Ishikawa (cell line): ENCODE data around the gene DYNLRB1.

Experiments
- CEBPB ChIP-seq: IDR thresholded peaks from 2 replicates; pipeline ENCODE4 v1.6.1; 2012
- CREB1 ChIP-seq: IDR thresholded peaks from 2 replicates; pipeline ENCODE4 v1.6.1; 2012; ENCODE audit warnings: low read depth
- EGR1 ChIP-seq: IDR thresholded peaks from 2 replicates; pipeline ENCODE4 v1.6.1; 2012
- EP300 ChIP-seq: IDR thresholded peaks from 2 replicates; pipeline ENCODE4 v1.6.1; 2012; ENCODE audit warnings: borderline replicate concordance
- FOXM1 ChIP-seq: IDR thresholded peaks from 2 replicates; pipeline ENCODE4 v1.6.1; 2012; ENCODE audit warnings: low read depth, borderline replicate concordance
- MAX ChIP-seq: IDR thresholded peaks from 2 replicates; pipeline ENCODE4 v1.6.1; 2012
- NFIC ChIP-seq: IDR thresholded peaks from 2 replicates; pipeline ENCODE4 v1.6.1; 2012
- RAD21 ChIP-seq: IDR thresholded peaks from 2 replicates; pipeline ENCODE4 v1.6.1; 2012; ENCODE audit warnings: low read depth
- TAF1 ChIP-seq: IDR thresholded peaks from 2 replicates; pipeline ENCODE4 v1.6.1; 2012; ENCODE audit warnings: low read depth, mild to moderate bottlenecking
- TCF12 ChIP-seq: IDR thresholded peaks from 2 replicates; pipeline ENCODE4 v1.6.1; 2012; ENCODE audit warnings: low read depth
- TEAD4 ChIP-seq: IDR thresholded peaks from 2 replicates; pipeline ENCODE4 v1.6.1; 2012
- USF1 ChIP-seq: IDR thresholded peaks from 2 replicates; pipeline ENCODE4 v1.6.1; 2012
- YY1 ChIP-seq: IDR thresholded peaks from 2 replicates; pipeline ENCODE4 v1.6.1; 2012; ENCODE audit warnings: low read depth
- ZBTB7A ChIP-seq: IDR thresholded peaks from 2 replicates; pipeline ENCODE4 v1.6.1; 2012; ENCODE audit warnings: low read depth
- TF ChIP-seq, protein P1 (sequence below): IDR thresholded peaks from 2 replicates; pipeline ENCODE4 v1.6.1; 2012; ENCODE audit warnings: low read depth, mild to moderate bottlenecking

The DYNLRB1 gene

DNA sequence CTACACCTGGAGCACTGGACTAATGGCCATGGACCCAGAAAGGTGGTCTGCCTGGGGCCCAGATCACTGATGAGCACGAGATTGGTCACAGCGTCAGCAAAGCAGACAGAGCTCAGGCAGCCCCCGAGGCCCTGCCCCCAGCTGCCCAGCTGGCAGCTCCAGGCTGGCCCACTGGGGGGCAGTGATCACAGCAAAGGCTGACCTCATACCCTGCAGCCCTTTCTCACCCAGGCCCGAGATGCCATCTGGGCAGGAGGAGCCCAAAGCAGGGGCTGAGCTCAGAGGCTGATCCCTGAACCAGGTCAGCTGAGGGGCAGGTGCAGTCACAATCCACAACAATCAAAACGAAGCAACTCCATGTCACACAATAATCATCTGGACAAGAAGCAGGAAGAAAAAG lies 46.4 kb downstream of the DYNLRB1 start:
- TF ChIP-seq CREB1 (no peak), FOXM1 (no peak), EP300 (no peak), TAF1 (no peak), NFIC (no peak), RAD21 (peak; percentile 41; the same call in 1 of the 2 replicates), CEBPB (no peak)

DNA sequence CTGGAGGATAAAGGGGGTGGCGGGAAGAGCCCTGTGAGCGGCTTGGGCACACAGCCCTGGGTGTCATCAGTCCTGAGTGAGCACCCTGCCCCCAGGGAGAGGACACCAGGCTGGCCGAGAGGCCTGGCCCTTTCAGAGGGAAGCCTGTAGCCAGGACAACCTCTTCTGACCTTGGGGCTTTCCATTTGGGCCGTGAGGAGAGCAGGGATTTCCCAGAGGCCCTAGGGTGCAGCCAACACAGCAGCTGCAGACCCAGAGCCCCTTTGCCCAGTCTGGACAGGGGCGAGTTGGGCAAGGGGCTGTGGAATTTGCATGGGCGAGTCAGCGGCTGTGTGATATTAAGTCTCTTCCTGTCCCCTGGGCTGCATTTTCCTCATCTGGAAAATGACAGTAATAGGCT lies 48.6 kb downstream of the DYNLRB1 start:
- TF ChIP-seq, protein P1, sequence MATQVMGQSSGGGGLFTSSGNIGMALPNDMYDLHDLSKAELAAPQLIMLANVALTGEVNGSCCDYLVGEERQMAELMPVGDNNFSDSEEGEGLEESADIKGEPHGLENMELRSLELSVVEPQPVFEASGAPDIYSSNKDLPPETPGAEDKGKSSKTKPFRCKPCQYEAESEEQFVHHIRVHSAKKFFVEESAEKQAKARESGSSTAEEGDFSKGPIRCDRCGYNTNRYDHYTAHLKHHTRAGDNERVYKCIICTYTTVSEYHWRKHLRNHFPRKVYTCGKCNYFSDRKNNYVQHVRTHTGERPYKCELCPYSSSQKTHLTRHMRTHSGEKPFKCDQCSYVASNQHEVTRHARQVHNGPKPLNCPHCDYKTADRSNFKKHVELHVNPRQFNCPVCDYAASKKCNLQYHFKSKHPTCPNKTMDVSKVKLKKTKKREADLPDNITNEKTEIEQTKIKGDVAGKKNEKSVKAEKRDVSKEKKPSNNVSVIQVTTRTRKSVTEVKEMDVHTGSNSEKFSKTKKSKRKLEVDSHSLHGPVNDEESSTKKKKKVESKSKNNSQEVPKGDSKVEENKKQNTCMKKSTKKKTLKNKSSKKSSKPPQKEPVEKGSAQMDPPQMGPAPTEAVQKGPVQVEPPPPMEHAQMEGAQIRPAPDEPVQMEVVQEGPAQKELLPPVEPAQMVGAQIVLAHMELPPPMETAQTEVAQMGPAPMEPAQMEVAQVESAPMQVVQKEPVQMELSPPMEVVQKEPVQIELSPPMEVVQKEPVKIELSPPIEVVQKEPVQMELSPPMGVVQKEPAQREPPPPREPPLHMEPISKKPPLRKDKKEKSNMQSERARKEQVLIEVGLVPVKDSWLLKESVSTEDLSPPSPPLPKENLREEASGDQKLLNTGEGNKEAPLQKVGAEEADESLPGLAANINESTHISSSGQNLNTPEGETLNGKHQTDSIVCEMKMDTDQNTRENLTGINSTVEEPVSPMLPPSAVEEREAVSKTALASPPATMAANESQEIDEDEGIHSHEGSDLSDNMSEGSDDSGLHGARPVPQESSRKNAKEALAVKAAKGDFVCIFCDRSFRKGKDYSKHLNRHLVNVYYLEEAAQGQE: no peak
- TF ChIP-seq EGR1: no peak
- no peak for TF ChIP-seq FOXM1
- no peak for TF ChIP-seq RAD21

DNA sequence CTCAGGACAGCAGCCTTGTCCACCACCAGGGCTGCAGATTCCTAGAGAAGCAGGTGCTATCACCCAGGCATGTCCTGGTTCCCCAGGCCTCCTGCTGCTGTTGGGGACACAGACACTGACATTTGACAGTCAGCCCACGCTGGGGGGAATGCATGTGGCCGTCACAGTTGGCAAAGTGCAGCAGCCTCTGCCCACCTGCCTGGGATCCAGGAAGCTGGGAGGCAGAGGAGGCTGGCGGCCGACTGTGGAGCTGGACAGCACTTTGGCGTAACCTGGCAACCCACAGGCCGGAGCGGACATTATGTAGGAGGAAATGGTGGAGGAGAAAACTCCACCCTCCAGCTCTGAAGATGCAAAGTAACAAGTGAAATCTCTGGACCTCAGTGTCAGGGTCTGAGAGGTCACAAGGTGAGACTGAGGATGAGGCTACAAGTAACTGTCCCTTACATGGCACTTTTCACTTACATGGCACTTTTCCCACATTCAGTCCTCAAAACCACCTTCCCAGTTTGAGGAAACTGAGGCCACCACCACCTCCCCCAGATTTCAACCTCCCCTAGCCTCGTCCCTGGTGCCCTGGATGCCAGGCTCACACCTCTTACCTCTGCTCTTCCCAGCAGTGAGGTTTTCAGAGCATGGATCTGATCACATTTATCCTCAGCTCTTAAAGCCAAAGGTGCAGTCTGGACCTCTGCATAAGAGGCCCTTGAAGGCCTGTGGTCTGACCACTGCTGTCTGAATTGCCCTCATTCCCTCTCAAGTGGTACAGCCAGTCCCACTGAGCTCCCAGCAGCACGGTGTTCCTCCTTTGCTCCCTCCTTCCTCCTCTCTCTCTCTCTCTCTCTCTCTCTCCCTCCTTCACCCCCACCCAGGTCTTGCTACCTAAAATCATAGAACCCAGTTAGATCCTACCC lies 51.0 kb downstream of the DYNLRB1 start:
- TF ChIP-seq ZBTB7A: no peak
- no peak for TF ChIP-seq FOXM1
- TF ChIP-seq CREB1: no peak
- TF ChIP-seq TAF1: no peak
- TF ChIP-seq NFIC: no peak
- TF ChIP-seq EP300: no peak
- no peak for TF ChIP-seq RAD21
- TF ChIP-seq MAX: no peak

DNA sequence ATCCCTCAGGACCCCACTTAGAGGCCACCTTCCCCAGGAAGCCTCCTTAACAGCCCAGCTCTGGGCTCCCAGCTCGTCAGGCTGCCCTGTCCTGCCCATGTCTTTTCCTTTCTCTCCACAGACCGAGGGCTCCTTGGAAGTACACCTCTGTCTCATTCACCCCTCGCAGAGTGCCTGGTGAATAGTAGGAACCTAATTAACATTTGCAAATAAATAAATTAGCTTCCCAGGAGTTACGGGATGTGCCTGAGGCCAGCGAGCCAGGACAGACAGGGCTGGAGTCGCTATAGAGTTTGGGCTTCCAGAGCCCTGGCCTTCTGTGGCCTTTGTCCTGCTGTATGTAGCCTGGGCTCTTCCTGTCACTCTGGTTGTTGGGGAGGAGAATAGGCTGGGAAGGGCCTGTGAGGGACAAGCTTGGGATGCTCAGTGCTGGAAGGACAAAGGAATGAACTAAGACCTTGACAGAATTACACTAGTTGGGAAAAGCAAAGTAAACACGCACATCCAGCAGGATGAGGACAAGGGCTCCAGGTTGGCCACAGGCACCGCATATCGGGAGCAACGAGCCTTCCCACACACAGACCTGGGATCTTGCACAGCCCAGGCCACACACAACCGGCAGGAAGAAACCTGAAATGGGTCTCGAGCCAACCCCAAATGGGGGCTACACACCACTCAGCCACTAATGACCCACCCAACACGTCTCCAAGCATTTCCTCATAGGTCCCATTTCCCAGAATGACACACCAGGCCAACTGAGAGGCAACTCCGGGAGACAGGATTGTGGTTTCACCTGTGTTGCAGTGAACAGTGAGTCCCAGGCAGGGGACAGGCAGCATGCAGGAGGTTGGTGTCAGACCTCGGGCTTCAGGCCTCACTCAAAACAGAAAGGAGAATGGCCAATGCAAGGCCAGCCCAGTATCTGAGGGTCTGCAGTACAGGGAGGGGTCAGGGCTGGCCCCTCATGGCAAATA lies 52.0 kb downstream of the DYNLRB1 start:
- TF ChIP-seq YY1 (no peak), TAF1 (no peak), USF1 (no peak), ZBTB7A (no peak)

DNA sequence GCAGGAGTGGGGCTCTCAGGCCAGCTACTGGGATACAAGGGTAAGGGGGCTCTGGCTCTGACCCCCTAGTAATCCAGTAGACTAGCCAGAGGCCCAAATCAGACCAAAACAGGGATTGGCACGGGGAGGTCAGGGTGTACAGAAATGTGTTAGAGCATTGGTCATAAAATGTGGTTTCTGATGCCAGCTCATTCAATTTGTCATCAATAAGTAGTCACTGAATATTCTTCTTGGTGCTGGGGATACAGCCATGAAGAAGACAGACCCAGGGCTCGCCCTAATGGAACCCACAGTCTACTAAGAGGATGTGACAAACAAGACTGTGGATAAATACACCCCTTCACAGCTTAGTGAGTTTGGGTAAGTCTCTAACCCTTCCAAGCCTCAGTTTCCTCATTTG lies 53.4 kb downstream of the DYNLRB1 start:
- TF ChIP-seq YY1 (no peak), CEBPB (no peak), ZBTB7A (no peak), RAD21 (no peak), TEAD4 (no peak), TCF12 (no peak), CREB1 (no peak), MAX (no peak), USF1 (no peak), TAF1 (no peak), EP300 (no peak), EGR1 (no peak), FOXM1 (no peak), NFIC (no peak)
- TF ChIP-seq, protein P1: no peak
